K562 (cell line): ENCODE results near the gene SFN. TPM values are rescaled to one million over a fixed set of nuclear protein-coding genes. Genes with fewer than 3 reads are reported as not detected.

Source experiments
- ATAC-seq: fragments of 200-7000 bp; cut with Tn5 transposase; 3 replicates; pipeline ENCODE4 v1.9.1; 2020; ENCODE audit warnings: moderate library complexity
- BruUV-seq: library from RNA; stranded (reverse); fragments of 400-500 nt; replicated peaks from 2 replicates; lab custom pipeline; 2021; lab: Mats Ljungman, UMichigan
- CTCF ChIA-PET: fragments of 300-600 bp; formaldehyde crosslinking; extraction: SDS; loops from one replicate; lab custom pipeline; 2021; ENCODE audit warnings: low intra/inter-chr PET ratio; lab: Yijun Ruan, JAX
- POLR2A ChIA-PET: fragments of 300-600, 350-650 bp; sonication (Branson Sonifier 250); formaldehyde crosslinking; extraction: SDS; loops from one replicate; lab custom pipeline; 2021; ENCODE audit warnings: antibody characterized with exemption, inconsistent platforms; lab: Yijun Ruan, JAX
- DNase-seq, 4 experiments: peaks; one replicate each; pipeline versions ENCODE4 v3.0.0 to v3.0.0-alpha.2; 2011 to 2018; ENCODE audit warnings: low spot score in 3 of 4, mixed read lengths in 3 of 4; ENCODE audit errors: extremely low read depth in 1 of 4
- FAIRE-seq: peaks from 2 replicates; lab custom pipeline; 2011; peaks lifted over from hg19 to GRCh38; lab: Jason Lieb, UNC
- H2AFZ ChIP-seq: 2 replicates; pipeline ENCODE4 v1.6.0; 2011; ENCODE audit warnings: low read depth, low read length, control low read depth, inconsistent platforms
- H3K27ac ChIP-seq: fragments of 200-600 bp; 3 replicates; pipeline ENCODE4 v1.8.0; 2011; ENCODE audit warnings: low read depth, mild to moderate bottlenecking, control low read depth, inconsistent platforms, low read length, moderate library complexity, mixed read lengths; ENCODE audit errors: extremely low read depth
- H3K27me3 ChIP-seq, 2 experiments: fragments of 300-600 bp in 1 of 2; 2 replicates in 1 of 2; 3 replicates in 1 of 2; pipeline versions ENCODE4 v1.6.0 to v1.8.0; 2011; ENCODE audit warnings: inconsistent platforms in 2 of 2, low read length in 2 of 2, mild to moderate bottlenecking in 1 of 2, mixed read lengths in 1 of 2, moderate library complexity in 1 of 2; ENCODE audit not compliant: control insufficient read depth in 2 of 2, insufficient read depth in 2 of 2
- H3K36me3 ChIP-seq: fragments of 300-600 bp; 3 replicates; pipeline ENCODE4 v1.8.0; 2011; ENCODE audit warnings: mild to moderate bottlenecking, low read length, inconsistent platforms; ENCODE audit not compliant: control insufficient read depth, insufficient read depth
- H3K4me1 ChIP-seq, 2 experiments: fragments of 200-600 bp in 1 of 2; replicated peaks in 1 of 2; 2 replicates in 1 of 2; 3 replicates in 1 of 2; pipeline versions ENCODE4 v1.5.1 to v1.8.0; 2011; ENCODE audit warnings: inconsistent platforms in 2 of 2, low read length in 2 of 2, mild to moderate bottlenecking in 1 of 2, mixed read lengths in 1 of 2, moderate library complexity in 1 of 2; ENCODE audit not compliant: control insufficient read depth in 2 of 2, insufficient read depth in 2 of 2
- H3K4me2 ChIP-seq: 2 replicates; pipeline ENCODE4 v1.6.1; 2011; ENCODE audit warnings: low read length, control low read depth, inconsistent platforms, mixed read lengths; ENCODE audit not compliant: insufficient read depth
- H3K4me3 ChIP-seq: fragments of 200-600 bp; sonication (generic), shearing (Covaris generic); 2 replicates; pipeline ENCODE4 v1.5.1; 2016; ENCODE audit warnings: control low read depth, inconsistent platforms
- H3K79me2 ChIP-seq: fragments of 200-600 bp; 3 replicates; pipeline ENCODE4 v1.8.0; 2011; ENCODE audit warnings: low read length, inconsistent platforms; ENCODE audit not compliant: control insufficient read depth, insufficient read depth
- H3K9ac ChIP-seq, 2 experiments: 2 replicates each; pipeline versions ENCODE4 v1.6.0 to v1.6.1; 2011; ENCODE audit warnings: low read depth in 2 of 2, low read length in 2 of 2, control low read depth in 1 of 2, inconsistent platforms in 1 of 2, mild to moderate bottlenecking in 1 of 2, mixed read lengths in 1 of 2; ENCODE audit not compliant: insufficient read depth in 1 of 2
- H3K9me1 ChIP-seq: one replicate; pipeline ENCODE4 v1.6.0; 2011; ENCODE audit warnings: inconsistent platforms, mild to moderate bottlenecking, low read length, moderate library complexity; ENCODE audit not compliant: control insufficient read depth, insufficient read depth
- H3K9me3 ChIP-seq: replicated peaks from 2 replicates; pipeline ENCODE4 v1.5.1; 2011; ENCODE audit warnings: low read depth, low read length, inconsistent platforms; ENCODE audit not compliant: control insufficient read depth, insufficient read depth
- H4K20me1 ChIP-seq: replicated peaks from 2 replicates; pipeline ENCODE4 v1.6.1; 2011; ENCODE audit warnings: low read length, inconsistent platforms, mixed read lengths; ENCODE audit not compliant: control insufficient read depth, insufficient read depth
- CTBP1 ChIP-seq: fragments of 450-650 bp; IDR thresholded peaks from 2 replicates; pipeline ENCODE4 v1.6.1; 2016; ENCODE audit warnings: borderline replicate concordance
- TEAD4 ChIP-seq, 2 experiments: sonication (generic) in 1 of 2; formaldehyde crosslinking in 1 of 2; IDR thresholded peaks; 2 replicates each; pipeline versions ENCODE4 v1.6.1 to v1.8.0; 2012 to 2022; ENCODE audit warnings: borderline replicate concordance in 1 of 2, inconsistent platforms in 1 of 2, low read length in 1 of 2, mild to moderate bottlenecking in 1 of 2, missing genetic modification reagents in 1 of 2
- ZNF263 ChIP-seq: sonication (generic); formaldehyde crosslinking; IDR thresholded peaks from 2 replicates; pipeline ENCODE4 v1.8.0; 2022; ENCODE audit warnings: mild to moderate bottlenecking, missing genetic modification reagents, borderline replicate concordance
- ZNF316 ChIP-seq: fragments of 450-650 bp; IDR thresholded peaks from 2 replicates; pipeline ENCODE4 v1.6.1; 2016
- ZNF354B ChIP-seq: fragments of 250-450 bp; sonication (Bioruptor Pico); IDR thresholded peaks from 2 replicates; pipeline ENCODE4 v1.4.0; 2020
- WGBS: fragments of 100-300 bp; shearing (Covaris generic); methylation state at CpG from one replicate; pipeline ENCODE4 v1.1.6; 2016; ENCODE audit warnings: low coverage, mixed read lengths; ENCODE audit not compliant: insufficient coverage; ENCODE audit errors: missing lambda C conversion rate; 5-methylcytosine and 5-hydroxymethylcytosine counted together
- in situ Hi-C: fragments of 300-500 bp; cut with MboI; formaldehyde crosslinking; loops from 4 replicates; pipeline ENCODE4 v1.15.0; 2018; ENCODE audit warnings: inconsistent platforms, mixed read lengths
- intact Hi-C: fragments of 100-400 bp; cut with micrococcal nuclease; formaldehyde crosslinking; loops from 2 replicates; pipeline ENCODE4 v1.14.2; 2022
- polyA plus RNA-seq, 8 experiments: library from polyadenylated mRNA; depleted of rRNA in 4 of 8; stranded (reverse) in 5 of 8; unstranded in 3 of 8; fragments of >200 nt; fragmentation: Nextera tagmentation in 2 of 8; fragmentation: Illumina TruSeq in 1 of 8; extraction: Ambion mirVana in 2 of 8; extraction: Trizol in 1 of 8; gene quantifications; 2 replicates each; pipeline versions ENCODE4 v1.2.1 to v1.2.3, GENCODE V29; 2011 to 2014; ENCODE audit warnings: inconsistent platforms in 1 of 8, missing spikeins in 1 of 8
- total RNA-seq, 7 experiments: library from RNA; depleted of rRNA in 6 of 7; stranded (reverse); fragments of >200 nt in 6 of 7; fragmentation: Illumina TruSeq in 2 of 7; extraction: Trizol in 2 of 7; gene quantifications; 2 replicates each; pipeline versions ENCODE4 v1.2.1 to v1.2.3, GENCODE V29; 2011 to 2021; ENCODE audit warnings: low replicate concordance in 1 of 7
- TF ChIP-seq, protein P1 (sequence below): fragments of 250-450 bp; sonication (Bioruptor Pico); IDR thresholded peaks from 2 replicates; pipeline ENCODE4 v1.5.0; 2020; ENCODE audit warnings: mild to moderate bottlenecking, borderline replicate concordance

The SFN gene
- total and polyA plus RNA-seq, 9 of the 15 experiments (the other 6 are each of a cell fraction or from before 2014, with no cell fraction given) = 0.10 to 3.8 (median 2.0) TPM

DNA sequence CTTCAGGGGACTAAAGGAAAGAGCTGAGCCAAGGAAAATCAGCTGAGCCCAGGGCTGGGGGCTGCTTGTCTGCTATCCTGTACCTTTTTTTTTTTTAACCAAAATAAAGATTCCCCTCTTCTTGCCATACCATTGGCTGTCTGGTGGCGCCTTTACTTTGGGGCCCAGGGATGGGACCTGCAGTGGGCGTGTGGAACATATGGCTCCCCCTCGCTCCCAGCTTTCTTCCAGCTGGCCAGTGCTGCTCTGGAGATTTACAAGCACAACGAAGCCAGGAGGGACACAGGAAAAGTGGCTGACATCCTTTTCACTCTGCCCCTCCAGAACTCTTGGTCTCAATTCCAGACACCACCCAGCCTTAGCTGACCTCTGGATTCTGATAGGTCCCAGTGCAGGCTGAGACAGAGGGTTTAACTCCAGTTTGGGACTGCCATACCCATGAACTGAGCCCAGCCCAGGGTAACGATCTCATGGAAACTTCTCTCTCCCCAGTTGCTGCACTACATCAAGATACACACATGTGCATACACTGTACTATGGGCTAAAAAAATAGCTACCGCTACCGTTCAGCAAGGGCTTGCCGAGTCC, 5.4 kb upstream of the SFN start:
- ATAC-seq (no peak), DNase-seq (no peak), FAIRE-seq (no peak)
- intact Hi-C loops (no loop called here), in situ Hi-C loops (no loop called here)
- no peak for TF ChIP-seq ZNF263 (CRISPR knock-in tag)
- no peak for TF ChIP-seq ZNF354B (CRISPR knock-in tag)
- TF ChIP-seq ZNF316 = no peak
- no peak for TF ChIP-seq TEAD4 (IDR thresholded peaks at IDR 0.05; ENCODE audit: low read length)
- no peak for TF ChIP-seq TEAD4 (CRISPR knock-in tag; IDR thresholded peaks at IDR 0.05; ENCODE audit: borderline replicate concordance)
- no peak for TF ChIP-seq CTBP1
- TF ChIP-seq, protein P1, sequence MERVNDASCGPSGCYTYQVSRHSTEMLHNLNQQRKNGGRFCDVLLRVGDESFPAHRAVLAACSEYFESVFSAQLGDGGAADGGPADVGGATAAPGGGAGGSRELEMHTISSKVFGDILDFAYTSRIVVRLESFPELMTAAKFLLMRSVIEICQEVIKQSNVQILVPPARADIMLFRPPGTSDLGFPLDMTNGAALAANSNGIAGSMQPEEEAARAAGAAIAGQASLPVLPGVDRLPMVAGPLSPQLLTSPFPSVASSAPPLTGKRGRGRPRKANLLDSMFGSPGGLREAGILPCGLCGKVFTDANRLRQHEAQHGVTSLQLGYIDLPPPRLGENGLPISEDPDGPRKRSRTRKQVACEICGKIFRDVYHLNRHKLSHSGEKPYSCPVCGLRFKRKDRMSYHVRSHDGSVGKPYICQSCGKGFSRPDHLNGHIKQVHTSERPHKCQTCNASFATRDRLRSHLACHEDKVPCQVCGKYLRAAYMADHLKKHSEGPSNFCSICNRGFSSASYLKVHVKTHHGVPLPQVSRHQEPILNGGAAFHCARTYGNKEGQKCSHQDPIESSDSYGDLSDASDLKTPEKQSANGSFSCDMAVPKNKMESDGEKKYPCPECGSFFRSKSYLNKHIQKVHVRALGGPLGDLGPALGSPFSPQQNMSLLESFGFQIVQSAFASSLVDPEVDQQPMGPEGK (CRISPR knock-in tag) = no peak
- ChIA-PET CTCF (no interaction called here), POLR2A (interaction anchor here (0.6 to 2.0 kb wide), 5 partner anchors 8 to 1376 kb away, joined by 4 to 16 read pairs (median 4); no protein-coding TSS in a partner anchor)
- Histone ChIP-seq H3K4me1 (peaks cover 4 to 12% of the 10 kb centered on the region in 2 experiments; a peak in 3 of 5 replicates), H3K79me2 (no peaks in the 10 kb centered on the region), H3K9me3 (no peaks in the 10 kb centered on the region), H3K36me3 (peaks cover 30% of the 10 kb centered on the region; the same call in 2 of the 3 replicates), H3K4me2 (no peak overlapping the region), H4K20me1 (0 out of 2 replicates have a peak, but pooled peaks cover 7% of the 10 kb centered on the region), H3K27ac (no peak overlapping the region), H3K9me1 (peaks cover 8% of the 10 kb centered on the region), H3K27me3 (no peaks in the 10 kb centered on the region), H2AFZ (no peak overlapping the region), H3K9ac (no peak overlapping the region), H3K4me3 (no peak overlapping the region)
- 64% methylated on average over 8 of the region's 8 CpGs for WGBS
- no TSS peak for BruUV-seq
